GM23338 (cell line): ENCODE measurements around the gene FNDC1. TPM values are rescaled to one million over a fixed set of nuclear protein-coding genes. Genes with fewer than 3 reads are reported as not detected.

Source experiments
- ATAC-seq: fragments of 200-7000 bp; cut with Tn5 transposase; 3 replicates; pipeline ENCODE4 v1.9.1; 2020
- DNase-seq: peaks from one replicate; pipeline ENCODE4 v3.0.0-alpha.2; 2015; ENCODE audit warnings: low spot score
- H2AFZ ChIP-seq: fragments of 200-600 bp; sonication (generic); 2 replicates; pipeline ENCODE4 v1.8.0; 2016; ENCODE audit warnings: antibody characterized with exemption, mild to moderate bottlenecking, moderate library complexity
- H3F3A ChIP-seq: fragments of 200-600 bp; sonication (generic); replicated peaks from 2 replicates; pipeline ENCODE4 v1.8.0; 2017; ENCODE audit warnings: antibody characterized with exemption, mixed run types, low read depth
- H3K27ac ChIP-seq: fragments of 200-600 bp; sonication (generic); 2 replicates; pipeline ENCODE4 v1.6.1; 2016; ENCODE audit warnings: low read depth
- H3K27me3 ChIP-seq: fragments of 200-600 bp; sonication (generic); 2 replicates; pipeline ENCODE4 v1.8.0; 2016; ENCODE audit warnings: mild to moderate bottlenecking, mixed run types, moderate library complexity; ENCODE audit not compliant: insufficient read depth
- H3K36me3 ChIP-seq: fragments of 200-600 bp; sonication (generic); 2 replicates; pipeline ENCODE4 v1.8.0; 2016; ENCODE audit warnings: mild to moderate bottlenecking; ENCODE audit not compliant: insufficient read depth
- H3K4me1 ChIP-seq: fragments of 200-600 bp; sonication (generic); 2 replicates; pipeline ENCODE4 v1.8.0; 2016; ENCODE audit warnings: mild to moderate bottlenecking, moderate library complexity; ENCODE audit not compliant: insufficient read depth
- H3K4me2 ChIP-seq: fragments of 200-600 bp; sonication (generic); 2 replicates; pipeline ENCODE4 v1.7.1; 2017; ENCODE audit warnings: mixed run types
- H3K4me3 ChIP-seq: fragments of 200-600 bp; sonication (generic); 2 replicates; pipeline ENCODE4 v1.6.1; 2016; ENCODE audit warnings: mixed run types
- H3K79me2 ChIP-seq: fragments of 200-600 bp; sonication (generic); replicated peaks from 2 replicates; pipeline ENCODE4 v1.8.0; 2017; ENCODE audit warnings: mild to moderate bottlenecking; ENCODE audit not compliant: insufficient read depth
- H3K9me2 ChIP-seq: fragments of 200-600 bp; sonication (generic); 2 replicates; pipeline ENCODE4 v1.8.0; 2017; ENCODE audit not compliant: insufficient read depth
- H4K20me1 ChIP-seq: fragments of 200-600 bp; sonication (generic); replicated peaks from 2 replicates; pipeline ENCODE4 v1.8.0; 2017; ENCODE audit warnings: mild to moderate bottlenecking; ENCODE audit not compliant: insufficient read depth
- H3K27ac Mint-ChIP-seq: 2 replicates; pipeline ENCODE4 v1.8.0; 2020; ENCODE audit warnings: inconsistent platforms, mild to moderate bottlenecking, moderate library complexity, mixed read lengths
- H3K27me3 Mint-ChIP-seq: 3 replicates; pipeline ENCODE4 v1.8.0; 2022; ENCODE audit warnings: low read depth, mild to moderate bottlenecking, moderate library complexity, mixed read lengths, inconsistent platforms; ENCODE audit not compliant: insufficient read depth, poor library complexity
- H3K36me3 Mint-ChIP-seq: 3 replicates; pipeline ENCODE4 v1.8.0; 2021; ENCODE audit warnings: low read depth, mild to moderate bottlenecking, inconsistent platforms, moderate library complexity, mixed read lengths
- H3K4me1 Mint-ChIP-seq: 3 replicates; pipeline ENCODE4 v1.8.0; 2020; ENCODE audit warnings: mild to moderate bottlenecking, inconsistent platforms, mixed read lengths
- H3K4me3 Mint-ChIP-seq: 3 replicates; pipeline ENCODE4 v1.8.0; 2021; ENCODE audit warnings: moderate library complexity, mild to moderate bottlenecking, inconsistent platforms, mixed read lengths
- H3K9me3 Mint-ChIP-seq: 3 replicates; pipeline ENCODE4 v1.8.0; 2020; ENCODE audit warnings: moderate library complexity, mild to moderate bottlenecking, inconsistent platforms, mixed read lengths
- CREB1 ChIP-seq: fragments of 250-450 bp; sonication (Bioruptor Pico); IDR thresholded peaks from 2 replicates; pipeline ENCODE4 v1.5.0; 2020; ENCODE audit warnings: low read depth, mild to moderate bottlenecking, moderate library complexity
- EZH2 ChIP-seq: fragments of 200-600 bp; sonication (generic); IDR thresholded peaks from one replicate; pipeline ENCODE4 v1.8.0; 2017; ENCODE audit warnings: antibody characterized with exemption, mild to moderate bottlenecking, low read depth; ENCODE audit not compliant: unreplicated experiment
- JUNB ChIP-seq: IDR thresholded peaks from one replicate; pipeline ENCODE4 v1.6.1; 2016; ENCODE audit warnings: antibody characterized with exemption; ENCODE audit not compliant: unreplicated experiment
- NANOG ChIP-seq: IDR thresholded peaks from 2 replicates; pipeline ENCODE4 v1.6.1; 2016; ENCODE audit warnings: antibody characterized with exemption, borderline replicate concordance
- POLR2AphosphoS5 ChIP-seq: IDR thresholded peaks from 2 replicates; pipeline ENCODE4 v1.6.1; 2016; ENCODE audit warnings: antibody characterized with exemption, low read depth
- STAT1 ChIP-seq: IDR thresholded peaks from one replicate; pipeline ENCODE4 v1.6.1; 2016; ENCODE audit warnings: antibody characterized with exemption; ENCODE audit not compliant: unreplicated experiment
- ZNF114 ChIP-seq: fragments of 250-450 bp; sonication (Bioruptor Pico); IDR thresholded peaks from 2 replicates; pipeline ENCODE4 v1.5.0; 2020; ENCODE audit warnings: mild to moderate bottlenecking, moderate library complexity
- ZNF331 ChIP-seq: fragments of 250-450 bp; sonication (Bioruptor Pico); IDR thresholded peaks from 2 replicates; pipeline ENCODE4 v1.5.0; 2020; ENCODE audit warnings: low read depth, mild to moderate bottlenecking, moderate library complexity
- polyA plus RNA-seq: library from polyadenylated mRNA; unstranded; fragments of >200 nt; fragmentation: Nextera tagmentation; extraction: Ambion mirVana; gene quantifications from 2 replicates; pipeline ENCODE4 v1.2.1, GENCODE V29; 2016
- total RNA-seq: library from RNA; depleted of rRNA; stranded (reverse); fragments of >200 nt; shearing (Covaris generic); gene quantifications from 2 replicates; pipeline ENCODE4 v1.2.3, GENCODE V29; 2014
- TF ChIP-seq, protein P1 (sequence below), 2 experiments: fragments of 200-600 bp in 1 of 2; sonication (generic) in 1 of 2; conservative IDR thresholded peaks; 2 replicates each; pipeline versions ENCODE4 v1.5.1 to v1.6.1; 2016 to 2017; ENCODE audit warnings: antibody characterized with exemption in 2 of 2, low read depth in 2 of 2, mild to moderate bottlenecking in 2 of 2, moderate library complexity in 1 of 2
- TF ChIP-seq, protein P2 (sequence below): IDR thresholded peaks from one replicate; pipeline ENCODE4 v1.6.1; 2018; ENCODE audit warnings: antibody characterized with exemption; ENCODE audit not compliant: unreplicated experiment
- TF ChIP-seq, protein P3 (sequence below): IDR thresholded peaks from 2 replicates; pipeline ENCODE4 v1.6.1; 2016; ENCODE audit warnings: antibody characterized with exemption
- TF ChIP-seq, protein P4 (sequence below): fragments of 250-450 bp; sonication (Bioruptor Pico); IDR thresholded peaks from 2 replicates; pipeline ENCODE4 v1.5.0; 2020; ENCODE audit warnings: mild to moderate bottlenecking, moderate library complexity

Gene FNDC1
- total and polyA plus RNA-seq, 2 experiments from 2014 or later: 0.38 to 0.57 TPM

DNA sequence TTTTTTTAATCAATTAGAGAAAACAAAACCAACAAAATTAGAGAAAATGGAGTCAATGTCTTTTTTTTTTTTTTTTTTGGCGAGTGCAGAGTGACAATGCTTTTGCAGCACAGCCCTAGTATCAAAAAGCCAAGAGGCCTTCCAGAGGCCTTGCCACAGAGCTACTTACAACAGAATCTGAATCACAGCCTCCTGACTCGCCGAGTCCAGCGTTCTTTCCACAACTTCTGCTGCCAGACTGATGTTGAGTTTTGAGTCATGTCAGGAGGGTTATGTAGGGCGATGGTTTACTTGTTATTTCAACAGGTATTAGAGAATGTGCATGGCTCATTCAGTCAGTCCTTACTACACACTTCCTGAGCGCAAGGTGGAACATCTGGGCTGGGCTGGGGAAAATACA lies 88.6 kb downstream of the FNDC1 start (continued):
- TF ChIP-seq, protein P1, sequence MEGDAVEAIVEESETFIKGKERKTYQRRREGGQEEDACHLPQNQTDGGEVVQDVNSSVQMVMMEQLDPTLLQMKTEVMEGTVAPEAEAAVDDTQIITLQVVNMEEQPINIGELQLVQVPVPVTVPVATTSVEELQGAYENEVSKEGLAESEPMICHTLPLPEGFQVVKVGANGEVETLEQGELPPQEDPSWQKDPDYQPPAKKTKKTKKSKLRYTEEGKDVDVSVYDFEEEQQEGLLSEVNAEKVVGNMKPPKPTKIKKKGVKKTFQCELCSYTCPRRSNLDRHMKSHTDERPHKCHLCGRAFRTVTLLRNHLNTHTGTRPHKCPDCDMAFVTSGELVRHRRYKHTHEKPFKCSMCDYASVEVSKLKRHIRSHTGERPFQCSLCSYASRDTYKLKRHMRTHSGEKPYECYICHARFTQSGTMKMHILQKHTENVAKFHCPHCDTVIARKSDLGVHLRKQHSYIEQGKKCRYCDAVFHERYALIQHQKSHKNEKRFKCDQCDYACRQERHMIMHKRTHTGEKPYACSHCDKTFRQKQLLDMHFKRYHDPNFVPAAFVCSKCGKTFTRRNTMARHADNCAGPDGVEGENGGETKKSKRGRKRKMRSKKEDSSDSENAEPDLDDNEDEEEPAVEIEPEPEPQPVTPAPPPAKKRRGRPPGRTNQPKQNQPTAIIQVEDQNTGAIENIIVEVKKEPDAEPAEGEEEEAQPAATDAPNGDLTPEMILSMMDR (conservative IDR thresholded peaks at IDR 0.05; ENCODE audit: low read depth in 2 of 2): no peak
- no peak for TF ChIP-seq POLR2AphosphoS5

DNA sequence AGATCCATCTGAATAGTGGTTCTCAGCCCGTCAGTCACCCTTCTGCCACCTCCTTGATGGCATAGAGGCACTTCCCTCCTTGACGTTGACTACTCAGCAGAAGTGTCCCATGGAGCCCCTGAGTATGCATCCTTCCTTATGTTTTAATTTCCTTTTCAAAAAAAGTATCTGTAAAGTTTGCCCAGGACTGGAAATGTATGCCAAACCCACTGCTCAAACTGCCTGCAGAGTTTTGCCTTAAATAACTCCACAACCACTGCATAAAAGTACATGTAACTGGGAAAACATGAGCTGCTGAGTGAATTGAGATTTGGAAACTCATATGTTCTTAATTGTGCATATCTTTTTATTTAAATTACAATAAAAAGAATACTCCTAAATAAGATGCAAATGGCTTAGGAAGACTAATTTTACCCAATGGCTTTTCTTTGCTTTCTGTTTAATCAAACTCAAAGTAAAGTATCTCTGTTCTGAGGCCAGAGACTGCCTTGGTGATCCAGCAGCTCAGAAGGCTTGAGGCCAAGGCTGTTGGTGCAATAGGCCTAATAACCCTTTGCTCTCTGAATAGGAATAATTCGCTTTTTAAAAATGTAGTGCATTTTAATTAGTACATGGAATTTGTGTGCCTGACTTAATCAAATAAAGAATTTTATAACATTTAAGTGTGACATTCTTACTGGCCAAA lies 90.4 kb downstream of the FNDC1 start:
- no peaks in the 10 kb centered on the region for H3K4me1 Mint-ChIP-seq
- no peak for TF ChIP-seq ZNF114 (CRISPR knock-in tag)
- TF ChIP-seq, protein P2, sequence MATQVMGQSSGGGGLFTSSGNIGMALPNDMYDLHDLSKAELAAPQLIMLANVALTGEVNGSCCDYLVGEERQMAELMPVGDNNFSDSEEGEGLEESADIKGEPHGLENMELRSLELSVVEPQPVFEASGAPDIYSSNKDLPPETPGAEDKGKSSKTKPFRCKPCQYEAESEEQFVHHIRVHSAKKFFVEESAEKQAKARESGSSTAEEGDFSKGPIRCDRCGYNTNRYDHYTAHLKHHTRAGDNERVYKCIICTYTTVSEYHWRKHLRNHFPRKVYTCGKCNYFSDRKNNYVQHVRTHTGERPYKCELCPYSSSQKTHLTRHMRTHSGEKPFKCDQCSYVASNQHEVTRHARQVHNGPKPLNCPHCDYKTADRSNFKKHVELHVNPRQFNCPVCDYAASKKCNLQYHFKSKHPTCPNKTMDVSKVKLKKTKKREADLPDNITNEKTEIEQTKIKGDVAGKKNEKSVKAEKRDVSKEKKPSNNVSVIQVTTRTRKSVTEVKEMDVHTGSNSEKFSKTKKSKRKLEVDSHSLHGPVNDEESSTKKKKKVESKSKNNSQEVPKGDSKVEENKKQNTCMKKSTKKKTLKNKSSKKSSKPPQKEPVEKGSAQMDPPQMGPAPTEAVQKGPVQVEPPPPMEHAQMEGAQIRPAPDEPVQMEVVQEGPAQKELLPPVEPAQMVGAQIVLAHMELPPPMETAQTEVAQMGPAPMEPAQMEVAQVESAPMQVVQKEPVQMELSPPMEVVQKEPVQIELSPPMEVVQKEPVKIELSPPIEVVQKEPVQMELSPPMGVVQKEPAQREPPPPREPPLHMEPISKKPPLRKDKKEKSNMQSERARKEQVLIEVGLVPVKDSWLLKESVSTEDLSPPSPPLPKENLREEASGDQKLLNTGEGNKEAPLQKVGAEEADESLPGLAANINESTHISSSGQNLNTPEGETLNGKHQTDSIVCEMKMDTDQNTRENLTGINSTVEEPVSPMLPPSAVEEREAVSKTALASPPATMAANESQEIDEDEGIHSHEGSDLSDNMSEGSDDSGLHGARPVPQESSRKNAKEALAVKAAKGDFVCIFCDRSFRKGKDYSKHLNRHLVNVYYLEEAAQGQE: no peak
- TF ChIP-seq, protein P3, sequence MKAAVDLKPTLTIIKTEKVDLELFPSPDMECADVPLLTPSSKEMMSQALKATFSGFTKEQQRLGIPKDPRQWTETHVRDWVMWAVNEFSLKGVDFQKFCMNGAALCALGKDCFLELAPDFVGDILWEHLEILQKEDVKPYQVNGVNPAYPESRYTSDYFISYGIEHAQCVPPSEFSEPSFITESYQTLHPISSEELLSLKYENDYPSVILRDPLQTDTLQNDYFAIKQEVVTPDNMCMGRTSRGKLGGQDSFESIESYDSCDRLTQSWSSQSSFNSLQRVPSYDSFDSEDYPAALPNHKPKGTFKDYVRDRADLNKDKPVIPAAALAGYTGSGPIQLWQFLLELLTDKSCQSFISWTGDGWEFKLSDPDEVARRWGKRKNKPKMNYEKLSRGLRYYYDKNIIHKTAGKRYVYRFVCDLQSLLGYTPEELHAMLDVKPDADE: no peak
- TF ChIP-seq, protein P4, sequence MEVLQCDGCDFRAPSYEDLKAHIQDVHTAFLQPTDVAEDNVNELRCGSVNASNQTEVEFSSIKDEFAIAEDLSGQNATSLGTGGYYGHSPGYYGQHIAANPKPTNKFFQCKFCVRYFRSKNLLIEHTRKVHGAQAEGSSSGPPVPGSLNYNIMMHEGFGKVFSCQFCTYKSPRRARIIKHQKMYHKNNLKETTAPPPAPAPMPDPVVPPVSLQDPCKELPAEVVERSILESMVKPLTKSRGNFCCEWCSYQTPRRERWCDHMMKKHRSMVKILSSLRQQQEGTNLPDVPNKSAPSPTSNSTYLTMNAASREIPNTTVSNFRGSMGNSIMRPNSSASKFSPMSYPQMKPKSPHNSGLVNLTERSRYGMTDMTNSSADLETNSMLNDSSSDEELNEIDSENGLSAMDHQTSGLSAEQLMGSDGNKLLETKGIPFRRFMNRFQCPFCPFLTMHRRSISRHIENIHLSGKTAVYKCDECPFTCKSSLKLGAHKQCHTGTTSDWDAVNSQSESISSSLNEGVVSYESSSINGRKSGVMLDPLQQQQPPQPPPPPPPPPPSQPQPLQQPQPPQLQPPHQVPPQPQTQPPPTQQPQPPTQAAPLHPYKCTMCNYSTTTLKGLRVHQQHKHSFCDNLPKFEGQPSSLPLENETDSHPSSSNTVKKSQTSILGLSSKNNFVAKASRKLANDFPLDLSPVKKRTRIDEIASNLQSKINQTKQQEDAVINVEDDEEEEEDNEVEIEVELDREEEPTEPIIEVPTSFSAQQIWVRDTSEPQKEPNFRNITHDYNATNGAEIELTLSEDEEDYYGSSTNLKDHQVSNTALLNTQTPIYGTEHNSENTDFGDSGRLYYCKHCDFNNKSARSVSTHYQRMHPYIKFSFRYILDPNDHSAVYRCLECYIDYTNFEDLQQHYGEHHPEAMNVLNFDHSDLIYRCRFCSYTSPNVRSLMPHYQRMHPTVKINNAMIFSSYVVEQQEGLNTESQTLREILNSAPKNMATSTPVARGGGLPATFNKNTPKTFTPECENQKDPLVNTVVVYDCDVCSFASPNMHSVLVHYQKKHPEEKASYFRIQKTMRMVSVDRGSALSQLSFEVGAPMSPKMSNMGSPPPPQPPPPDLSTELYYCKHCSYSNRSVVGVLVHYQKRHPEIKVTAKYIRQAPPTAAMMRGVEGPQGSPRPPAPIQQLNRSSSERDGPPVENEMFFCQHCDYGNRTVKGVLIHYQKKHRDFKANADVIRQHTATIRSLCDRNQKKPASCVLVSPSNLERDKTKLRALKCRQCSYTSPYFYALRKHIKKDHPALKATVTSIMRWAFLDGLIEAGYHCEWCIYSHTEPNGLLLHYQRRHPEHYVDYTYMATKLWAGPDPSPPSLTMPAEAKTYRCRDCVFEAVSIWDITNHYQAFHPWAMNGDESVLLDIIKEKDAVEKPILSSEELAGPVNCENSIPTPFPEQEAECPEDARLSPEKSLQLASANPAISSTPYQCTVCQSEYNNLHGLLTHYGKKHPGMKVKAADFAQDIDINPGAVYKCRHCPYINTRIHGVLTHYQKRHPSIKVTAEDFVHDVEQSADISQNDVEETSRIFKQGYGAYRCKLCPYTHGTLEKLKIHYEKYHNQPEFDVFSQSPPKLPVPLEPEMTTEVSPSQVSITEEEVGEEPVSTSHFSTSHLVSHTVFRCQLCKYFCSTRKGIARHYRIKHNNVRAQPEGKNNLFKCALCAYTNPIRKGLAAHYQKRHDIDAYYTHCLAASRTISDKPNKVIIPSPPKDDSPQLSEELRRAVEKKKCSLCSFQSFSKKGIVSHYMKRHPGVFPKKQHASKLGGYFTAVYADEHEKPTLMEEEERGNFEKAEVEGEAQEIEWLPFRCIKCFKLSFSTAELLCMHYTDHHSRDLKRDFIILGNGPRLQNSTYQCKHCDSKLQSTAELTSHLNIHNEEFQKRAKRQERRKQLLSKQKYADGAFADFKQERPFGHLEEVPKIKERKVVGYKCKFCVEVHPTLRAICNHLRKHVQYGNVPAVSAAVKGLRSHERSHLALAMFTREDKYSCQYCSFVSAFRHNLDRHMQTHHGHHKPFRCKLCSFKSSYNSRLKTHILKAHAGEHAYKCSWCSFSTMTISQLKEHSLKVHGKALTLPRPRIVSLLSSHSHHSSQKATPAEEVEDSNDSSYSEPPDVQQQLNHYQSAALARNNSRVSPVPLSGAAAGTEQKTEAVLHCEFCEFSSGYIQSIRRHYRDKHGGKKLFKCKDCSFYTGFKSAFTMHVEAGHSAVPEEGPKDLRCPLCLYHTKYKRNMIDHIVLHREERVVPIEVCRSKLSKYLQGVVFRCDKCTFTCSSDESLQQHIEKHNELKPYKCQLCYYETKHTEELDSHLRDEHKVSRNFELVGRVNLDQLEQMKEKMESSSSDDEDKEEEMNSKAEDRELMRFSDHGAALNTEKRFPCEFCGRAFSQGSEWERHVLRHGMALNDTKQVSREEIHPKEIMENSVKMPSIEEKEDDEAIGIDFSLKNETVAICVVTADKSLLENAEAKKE: no peak
- no peak for TF ChIP-seq STAT1
- TF ChIP-seq POLR2AphosphoS5: no peak
- no peak for TF ChIP-seq ZNF331 (CRISPR knock-in tag)
- no peak for TF ChIP-seq JUNB
- TF ChIP-seq CREB1: no peak
- TF ChIP-seq EZH2: no peak
- TF ChIP-seq NANOG: no peak

More for the DNA sequence above, 90.4 kb downstream of the FNDC1 start:
- no peaks in the 10 kb centered on the region for H3K36me3 Mint-ChIP-seq
- peaks cover 10% of the 10 kb centered on the region; the same call in 1 of the 2 replicates for H3K9me2 ChIP-seq
- peaks cover 3% of the 10 kb centered on the region for H3K27me3 Mint-ChIP-seq
- ATAC-seq: no peak
- no peak overlapping the region for H3K27ac Mint-ChIP-seq
- no peaks in the 10 kb centered on the region for H3K4me1 ChIP-seq
- no peaks in the 10 kb centered on the region for H3K36me3 ChIP-seq
- no peaks in the 10 kb centered on the region for H3K79me2 ChIP-seq
- H3K27me3 ChIP-seq: no peaks in the 10 kb centered on the region
- H3F3A ChIP-seq: no peaks in the 10 kb centered on the region
- H2AFZ ChIP-seq: no peak overlapping the region
- H4K20me1 ChIP-seq: no peaks in the 10 kb centered on the region
- no peak for DNase-seq
- H3K4me2 ChIP-seq: no peak overlapping the region
- no peak overlapping the region for H3K4me3 ChIP-seq
- H3K9me3 Mint-ChIP-seq: no peaks in the 10 kb centered on the region
- H3K27ac ChIP-seq: no peak overlapping the region
- H3K4me3 Mint-ChIP-seq: no peak overlapping the region
